Activated T-cell treated with anti-CD3 and anti-CD28 coated beads for 1 hour (primary cell): ENCODE results near the gene VPS16.

Experiments
- DNase-seq: peaks from one replicate; pipeline ENCODE4 v3.0.0-alpha.2; 2020; ENCODE audit warnings: low read depth

Gene VPS16

DNA sequence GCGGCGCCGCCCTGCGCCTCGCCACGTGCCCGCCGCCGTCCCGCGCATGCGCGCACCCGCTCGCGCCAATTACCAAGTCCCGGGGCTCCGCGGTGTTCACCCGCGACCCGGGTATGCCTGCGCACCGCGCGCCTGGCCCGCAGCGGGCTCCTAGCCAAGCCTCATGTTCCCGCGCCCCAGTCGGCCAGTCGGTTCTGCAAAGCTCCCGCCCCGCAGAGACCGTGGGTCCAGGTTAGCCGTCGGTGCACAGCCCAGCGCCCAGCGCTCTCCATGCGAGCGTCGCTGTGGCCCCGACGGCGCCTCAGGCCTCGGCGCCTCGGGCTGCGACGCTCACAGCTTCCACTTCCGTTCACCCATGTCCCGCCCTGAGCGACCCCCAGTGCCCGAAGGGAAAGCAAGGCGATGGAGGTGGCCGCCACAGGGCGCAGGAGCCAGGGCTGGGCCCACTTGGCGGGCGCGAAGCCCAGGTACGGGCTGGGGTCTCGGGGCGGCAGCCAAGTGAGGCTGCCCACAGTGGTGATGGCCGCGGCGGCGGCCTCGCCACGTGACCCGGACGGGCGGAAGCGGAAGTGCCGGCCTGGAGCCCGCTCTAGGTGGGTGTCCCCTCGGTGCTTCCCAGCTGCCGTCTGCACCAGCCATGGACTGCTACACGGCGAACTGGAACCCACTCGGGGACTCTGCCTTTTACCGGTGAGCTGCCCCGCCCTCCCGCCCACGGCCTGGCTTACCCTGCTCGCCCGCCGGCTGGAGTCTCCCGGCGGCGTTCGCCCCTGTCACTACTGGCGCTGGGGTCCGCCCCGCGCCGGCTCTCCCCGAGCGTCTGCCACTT is at the start of gene VPS16, which contains the start of gene PCED1A:
Gene VPS16 (plus strand): TSS at position 608 of the 829 bp plus-strand sequence. CDS start 30 bp downstream, at position 638.
Gene PCED1A (minus strand): TSS at position 518 of the 829 bp plus-strand sequence. CDS start 743 bp downstream, outside the sequence.
- peak; percentile 74 for DNase-seq

DNA sequence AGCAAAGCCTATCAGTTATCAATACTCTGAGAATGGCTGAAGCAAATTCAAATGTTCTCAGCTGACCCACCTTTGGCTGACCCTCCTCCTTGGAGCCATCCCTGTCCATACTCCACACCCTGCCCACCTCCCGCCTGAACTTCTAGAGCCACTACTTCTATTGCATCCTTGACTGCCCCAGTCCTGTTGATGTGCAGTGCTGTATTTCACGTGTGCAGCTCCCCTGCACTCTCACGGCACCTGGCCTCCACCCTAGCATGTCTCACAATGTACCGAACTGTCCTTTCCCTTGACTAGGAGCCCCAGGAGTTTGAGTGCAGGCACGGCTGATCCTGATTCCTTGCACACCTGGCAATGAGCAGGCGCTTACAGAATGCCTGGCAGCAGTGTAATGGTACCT is 47.1 kb upstream of the VPS16 start:
- DNase-seq = no peak

DNA sequence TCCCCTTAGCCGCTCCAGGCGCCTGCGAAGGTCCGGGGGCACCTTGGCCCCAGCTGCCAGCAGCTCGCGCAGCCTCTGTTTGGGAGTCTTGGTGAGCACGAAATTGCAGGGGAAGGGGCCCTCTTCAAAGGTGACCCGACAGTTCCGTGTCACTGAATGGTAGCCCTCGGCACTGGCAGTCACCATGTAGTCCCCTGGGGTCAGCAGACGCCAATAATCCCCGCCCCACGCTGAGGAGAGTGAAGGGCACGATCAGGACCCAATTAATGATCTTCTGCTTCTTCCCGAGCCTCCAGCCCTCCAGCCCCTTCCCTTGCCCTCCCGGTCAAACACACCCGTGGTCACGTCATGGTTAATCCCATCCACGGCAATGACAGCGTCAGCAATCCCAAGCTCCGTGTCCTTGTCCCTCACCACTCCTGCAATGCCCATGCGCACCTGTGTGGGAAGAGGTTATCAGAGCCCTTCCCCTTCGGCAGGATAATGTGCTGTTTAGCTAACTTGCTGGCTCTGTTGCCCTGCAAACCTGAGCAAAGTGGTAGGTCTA is 46.3 kb upstream of the VPS16 start:
- DNase-seq = no peak

DNA sequence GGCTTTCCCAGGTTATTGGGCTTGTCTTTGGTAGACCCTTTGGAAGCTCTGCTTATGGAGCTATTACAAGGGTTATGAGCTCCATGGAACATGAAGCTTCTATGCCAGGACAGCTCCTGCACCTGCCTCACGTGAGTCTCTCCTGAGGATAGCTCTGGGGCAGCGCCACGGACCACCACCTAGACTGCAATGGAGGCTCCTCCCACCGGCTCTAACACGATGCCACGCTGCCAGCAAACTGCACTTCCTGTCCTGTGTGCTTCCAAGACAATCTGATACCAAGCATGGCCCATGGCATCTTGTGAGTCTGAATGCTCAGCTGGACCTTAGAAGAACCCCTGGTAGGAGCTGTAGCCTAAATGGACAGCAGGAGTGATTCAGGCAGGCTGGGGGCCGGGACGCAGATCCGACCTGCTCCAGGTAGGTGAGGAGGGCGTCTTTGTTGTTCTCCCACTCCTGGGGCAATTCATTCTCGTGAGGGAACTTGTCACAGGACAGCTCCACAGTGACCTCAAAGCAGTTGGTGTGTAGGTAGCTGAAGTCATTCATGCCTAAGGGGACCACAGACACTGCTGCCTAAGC is 45.6 kb upstream of the VPS16 start:
- no peak for DNase-seq

DNA sequence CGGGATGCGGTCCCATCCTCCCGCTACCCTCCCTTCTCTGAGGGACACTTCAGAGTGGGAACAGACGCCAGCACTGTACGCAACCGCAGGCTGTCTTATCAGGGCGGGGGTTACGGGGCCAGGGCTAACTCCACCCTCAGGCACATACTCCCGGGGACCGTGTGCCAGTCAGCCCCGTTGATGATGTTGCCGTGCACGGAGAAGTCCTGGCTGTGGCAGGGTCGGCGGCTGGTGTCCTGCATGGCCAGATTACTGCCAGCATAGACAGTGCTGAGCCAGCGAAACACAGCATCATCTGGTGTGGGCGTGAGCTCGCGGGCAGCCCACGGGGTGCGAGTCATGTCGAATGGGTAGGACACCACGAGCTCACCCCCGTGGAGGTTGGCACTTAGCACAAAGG is 45.1 kb upstream of the VPS16 start:
- no peak for DNase-seq

DNA sequence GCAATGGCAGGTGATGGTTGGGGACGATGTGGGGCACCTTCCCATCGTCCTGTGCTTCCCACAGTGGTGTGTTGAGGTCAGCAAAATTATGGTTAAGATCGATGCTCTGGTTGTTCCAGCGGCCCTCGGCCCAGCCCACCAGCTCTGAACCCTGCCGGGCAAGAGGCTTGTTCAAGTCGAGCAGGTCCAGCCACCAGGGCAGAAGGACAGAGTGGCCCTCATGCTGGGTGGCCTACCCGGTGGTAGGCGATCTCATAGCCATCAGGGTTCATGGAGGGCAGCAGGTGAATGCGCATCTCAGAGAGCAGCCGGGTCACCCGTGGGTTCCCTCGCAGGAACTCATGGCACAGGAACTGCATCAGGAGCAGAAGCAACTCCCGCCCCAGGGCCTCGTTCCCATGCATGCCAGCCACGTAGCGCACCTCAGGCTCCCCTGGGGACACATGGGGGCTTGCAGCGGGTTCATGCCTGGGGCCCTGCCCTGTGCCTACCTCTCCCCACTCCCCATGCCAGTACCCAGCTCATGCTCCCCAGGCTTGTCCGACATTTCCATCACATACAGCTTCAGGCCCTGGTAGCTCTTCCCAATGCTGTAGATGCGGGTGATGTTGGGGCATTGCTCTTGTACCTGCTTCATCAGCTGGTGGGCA is 44.4 kb upstream of the VPS16 start:
- no peak for DNase-seq

DNA sequence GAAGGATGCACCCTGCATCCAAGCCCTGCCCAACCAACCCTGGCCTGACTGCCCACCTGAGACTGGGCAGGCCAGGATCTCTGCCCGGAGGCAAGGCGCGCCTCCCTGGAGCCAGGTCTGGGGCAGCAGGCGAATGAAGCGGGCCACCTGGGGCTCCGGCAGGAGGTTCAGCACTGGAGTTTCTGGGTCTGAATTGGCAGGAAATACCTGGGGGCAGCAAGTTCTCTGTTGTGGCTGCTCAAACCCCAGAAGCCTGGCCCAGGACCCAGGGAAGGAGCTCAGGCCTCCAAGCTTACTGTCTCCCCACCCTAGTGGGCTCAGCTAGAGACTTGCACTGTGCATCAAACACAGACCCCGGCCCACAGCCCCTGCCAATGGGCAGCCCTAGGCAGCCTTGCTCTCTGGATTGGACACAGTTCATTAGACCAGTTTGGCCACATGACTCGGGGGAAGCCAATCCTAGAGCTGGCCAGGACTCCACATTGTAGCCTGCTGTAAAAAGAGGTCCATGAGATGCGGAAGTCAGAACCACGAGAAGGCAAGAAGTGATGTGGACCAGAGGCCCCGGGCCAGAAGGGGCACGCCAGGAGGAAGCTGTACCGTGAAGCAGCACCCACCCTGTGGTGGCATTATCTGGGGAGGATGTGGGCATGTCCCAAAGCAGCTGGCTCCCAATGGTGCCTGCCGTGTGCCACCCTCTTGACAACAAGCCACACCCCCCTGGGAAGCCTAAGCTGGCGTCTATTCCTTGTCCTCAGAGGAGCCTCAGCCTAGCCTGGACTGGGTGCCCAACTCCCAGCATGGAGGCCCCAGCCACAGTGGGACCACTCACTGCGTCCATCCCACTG is 43.2 kb upstream of the VPS16 start:
- no peak for DNase-seq

DNA sequence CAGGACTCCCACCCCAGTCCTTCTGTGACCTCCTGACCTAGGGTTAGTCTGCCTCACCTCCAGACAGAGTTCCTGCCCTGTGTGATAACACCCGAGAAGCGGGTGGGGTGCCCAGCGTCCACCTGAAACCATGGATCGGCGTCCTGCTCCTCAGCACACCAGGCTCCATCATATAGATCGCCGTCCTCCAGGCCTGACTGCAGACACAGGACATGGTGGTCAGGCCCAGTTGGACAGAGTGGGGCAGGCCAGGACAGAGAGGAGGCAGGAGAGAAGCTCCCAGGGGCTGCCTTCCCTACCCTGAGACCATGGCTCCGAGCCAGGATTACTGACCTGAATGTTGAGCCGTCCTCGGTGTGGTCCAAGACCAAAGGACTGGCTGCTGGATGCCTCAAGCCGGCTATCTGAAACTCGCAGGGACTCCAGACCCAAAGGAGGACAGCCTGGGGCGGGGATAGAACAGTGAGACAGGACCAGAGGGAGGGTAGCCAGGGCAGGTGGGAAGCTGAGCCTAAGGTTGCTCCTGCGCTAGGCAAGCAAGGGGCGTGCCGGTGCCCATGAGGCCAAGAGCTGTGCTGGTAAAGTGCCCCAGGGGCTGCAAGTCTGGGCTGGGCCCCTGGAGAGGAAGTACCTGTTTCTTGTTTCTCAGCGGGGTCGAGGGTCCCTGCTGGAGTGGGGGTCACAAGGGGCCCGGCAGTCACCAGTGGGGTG is 42.3 kb upstream of the VPS16 start:
- DNase-seq = no peak

DNA sequence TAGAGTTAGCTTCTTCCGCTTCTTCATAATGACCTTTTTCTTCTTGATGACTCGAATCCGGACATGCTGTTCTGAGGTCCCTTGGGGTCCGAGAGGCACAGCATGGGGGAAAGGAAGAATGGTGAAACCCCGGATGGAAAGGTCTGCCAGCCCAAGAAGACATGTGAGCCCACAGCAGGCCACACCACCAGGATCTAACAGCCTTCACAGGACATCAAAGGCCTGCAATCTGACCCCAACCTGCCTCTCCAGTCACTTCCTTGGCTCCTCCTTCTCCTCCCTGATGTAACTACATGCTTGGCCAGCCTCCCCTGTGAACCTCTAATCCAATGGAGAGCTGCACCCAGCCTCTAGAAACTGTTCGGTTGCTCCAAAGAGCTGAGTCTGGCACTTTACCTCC is 41.7 kb upstream of the VPS16 start:
- DNase-seq = no peak

DNA sequence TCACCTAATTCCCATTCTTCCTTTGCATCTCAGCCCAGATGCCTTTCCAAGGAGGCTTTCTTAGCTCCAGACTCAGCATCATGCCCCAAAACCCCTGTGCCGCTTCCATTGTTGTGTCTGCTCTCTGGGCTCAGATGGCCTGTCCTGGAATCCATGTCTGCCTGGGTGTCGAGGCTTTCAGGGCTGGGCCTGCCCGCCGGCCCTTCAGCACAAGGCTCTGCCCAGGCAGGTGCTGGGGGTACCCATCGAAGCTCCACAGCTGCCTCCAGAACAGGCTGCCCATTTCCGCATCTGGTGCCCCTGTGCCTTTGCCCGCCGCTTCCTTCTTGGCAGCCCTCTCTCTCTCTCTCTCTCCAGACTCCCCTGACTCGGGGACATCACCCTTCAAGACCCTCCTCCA is 41.3 kb upstream of the VPS16 start:
- DNase-seq = no peak

DNA sequence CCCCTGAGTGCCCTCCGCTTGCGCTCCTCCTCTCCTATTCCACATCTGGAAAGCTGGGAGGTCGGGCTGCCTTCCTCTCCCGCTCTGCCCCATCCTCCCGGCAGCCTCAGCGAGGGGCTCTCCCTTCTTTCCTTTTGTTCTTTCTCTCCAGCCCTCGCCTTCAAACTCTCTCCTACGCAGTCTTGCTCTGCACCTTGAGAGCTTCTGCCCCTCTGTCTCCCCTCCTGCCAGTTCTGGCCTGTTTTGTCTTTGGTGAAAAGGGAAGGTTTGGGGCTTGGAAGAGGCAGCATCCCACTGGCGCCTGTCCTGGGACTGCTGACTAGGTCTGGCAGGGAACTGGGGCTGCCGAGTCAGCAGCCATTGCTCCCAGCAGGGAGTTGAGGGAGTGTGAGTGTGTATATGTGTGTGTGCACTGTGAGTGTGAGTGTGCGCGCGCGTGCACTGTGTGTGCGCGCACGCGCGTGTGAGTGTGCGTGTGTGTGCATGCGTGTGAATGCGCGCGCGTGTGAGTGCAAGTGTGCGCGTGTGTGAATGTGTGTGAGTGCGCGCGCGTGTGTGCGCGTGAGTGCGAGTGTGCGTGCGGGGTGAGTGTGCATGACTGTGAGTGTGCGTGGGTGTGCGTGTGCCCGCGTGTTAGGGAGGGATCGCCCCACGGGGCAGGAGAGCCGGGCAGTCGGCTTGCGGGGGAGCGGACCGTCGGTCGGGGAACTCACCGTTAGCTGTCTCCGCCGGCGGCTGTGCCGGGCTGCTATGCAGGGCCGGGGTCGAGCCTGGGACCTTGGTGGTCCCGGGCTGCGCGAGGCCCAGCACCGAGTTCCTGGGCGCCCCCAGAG is 40.6 kb upstream of the VPS16 start:
- no peak for DNase-seq

DNA sequence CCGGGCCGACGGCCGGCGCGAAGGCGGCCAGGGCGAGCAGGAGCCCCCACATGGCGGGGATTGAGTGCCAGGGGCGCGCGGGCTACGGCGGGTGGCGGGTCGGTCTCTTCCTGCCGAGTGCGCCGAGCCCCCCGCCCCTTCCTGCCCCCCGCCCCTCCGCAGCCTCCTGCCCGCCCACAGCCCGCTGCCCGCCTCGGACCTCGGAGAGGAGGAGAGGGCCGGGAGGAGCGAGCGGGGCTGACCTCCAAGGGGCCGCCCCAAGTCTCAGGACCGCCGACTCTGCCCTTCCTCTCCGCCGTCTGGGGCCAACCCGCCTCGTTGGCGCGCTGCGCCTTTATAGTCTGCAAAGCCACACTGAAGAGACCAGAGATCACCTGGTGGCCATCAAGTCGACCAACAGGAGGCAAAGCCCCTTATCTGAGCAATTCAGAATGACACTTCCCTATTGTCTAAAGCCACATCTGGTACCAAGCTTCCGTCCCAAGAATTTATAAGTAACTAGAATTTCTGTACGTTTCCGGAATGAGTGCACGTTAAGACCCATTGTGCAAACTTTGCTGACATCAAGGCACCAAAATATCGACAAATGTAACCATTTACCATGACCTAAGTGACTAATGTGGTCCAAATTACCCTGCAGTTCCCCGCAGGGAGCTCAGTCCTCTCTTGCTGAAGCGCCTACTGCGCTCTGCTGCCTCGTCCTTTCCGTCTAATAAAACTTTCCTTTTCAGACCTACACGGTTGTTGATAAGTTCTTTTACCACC is 39.8 kb upstream of the VPS16 start, which contains the start of gene CPXM1:
Gene CPXM1 (minus strand): TSS at position 107 of the 765 bp plus-strand sequence. CDS start 55 bp downstream, at position 52.
- no peak for DNase-seq

DNA sequence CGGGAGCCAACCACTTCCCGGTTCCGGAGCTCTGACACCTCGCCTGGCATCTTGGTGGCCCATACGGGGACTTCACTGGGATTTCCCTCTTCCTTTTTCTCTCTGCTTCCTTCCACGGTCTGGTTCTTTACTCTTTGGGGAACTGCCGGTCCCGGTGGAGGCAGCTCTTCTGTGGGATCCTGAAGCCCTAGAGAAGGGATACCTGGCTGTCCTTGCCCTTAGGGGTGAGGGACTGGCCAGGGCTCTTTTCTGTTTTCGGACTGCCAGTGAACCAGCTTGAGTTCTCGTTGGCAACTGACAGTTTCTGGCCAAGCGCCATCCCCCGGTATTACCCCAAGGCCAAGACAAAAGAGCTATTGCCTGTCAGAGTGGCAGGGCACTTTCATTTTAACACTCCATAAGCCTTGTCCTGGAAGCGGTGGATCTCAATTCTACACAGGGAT is 39.2 kb upstream of the VPS16 start:
- DNase-seq = no peak

DNA sequence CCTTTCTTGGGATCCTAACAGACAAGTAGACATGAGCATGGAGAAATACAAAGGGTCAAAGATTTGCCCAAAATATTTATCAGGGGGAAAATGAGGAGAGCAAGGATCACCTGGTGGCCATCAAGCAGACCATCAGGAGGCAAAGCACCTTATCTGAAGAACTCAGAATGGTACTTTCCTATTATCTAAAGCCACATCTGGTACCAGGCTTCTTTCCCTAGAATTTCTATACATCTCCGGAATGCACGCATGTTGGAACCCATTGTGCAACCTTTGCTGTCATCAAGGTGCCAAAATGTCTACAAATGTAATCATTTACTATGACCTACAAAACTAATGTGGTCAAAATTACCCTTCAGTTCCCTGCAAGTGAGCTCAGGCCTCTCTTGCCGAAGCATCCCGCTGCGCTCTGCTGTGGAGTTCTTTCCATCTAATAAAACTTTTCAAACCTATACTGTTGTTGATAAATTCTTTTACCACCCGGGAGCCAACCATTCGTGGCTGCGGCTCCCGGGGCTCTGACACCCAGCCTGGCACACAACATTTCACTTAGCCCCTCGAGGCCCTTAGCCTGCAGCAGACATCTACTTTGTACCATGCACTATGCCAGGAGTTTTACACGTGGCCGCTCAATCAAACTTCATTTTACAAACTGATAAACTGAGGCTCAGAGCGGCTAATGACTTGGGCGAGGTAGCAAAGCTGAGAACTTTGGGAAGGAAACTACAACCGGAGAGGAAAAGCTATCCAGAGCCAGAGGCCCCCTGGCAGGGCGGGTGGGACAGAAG is 36.3 kb upstream of the VPS16 start:
- DNase-seq = no peak

DNA sequence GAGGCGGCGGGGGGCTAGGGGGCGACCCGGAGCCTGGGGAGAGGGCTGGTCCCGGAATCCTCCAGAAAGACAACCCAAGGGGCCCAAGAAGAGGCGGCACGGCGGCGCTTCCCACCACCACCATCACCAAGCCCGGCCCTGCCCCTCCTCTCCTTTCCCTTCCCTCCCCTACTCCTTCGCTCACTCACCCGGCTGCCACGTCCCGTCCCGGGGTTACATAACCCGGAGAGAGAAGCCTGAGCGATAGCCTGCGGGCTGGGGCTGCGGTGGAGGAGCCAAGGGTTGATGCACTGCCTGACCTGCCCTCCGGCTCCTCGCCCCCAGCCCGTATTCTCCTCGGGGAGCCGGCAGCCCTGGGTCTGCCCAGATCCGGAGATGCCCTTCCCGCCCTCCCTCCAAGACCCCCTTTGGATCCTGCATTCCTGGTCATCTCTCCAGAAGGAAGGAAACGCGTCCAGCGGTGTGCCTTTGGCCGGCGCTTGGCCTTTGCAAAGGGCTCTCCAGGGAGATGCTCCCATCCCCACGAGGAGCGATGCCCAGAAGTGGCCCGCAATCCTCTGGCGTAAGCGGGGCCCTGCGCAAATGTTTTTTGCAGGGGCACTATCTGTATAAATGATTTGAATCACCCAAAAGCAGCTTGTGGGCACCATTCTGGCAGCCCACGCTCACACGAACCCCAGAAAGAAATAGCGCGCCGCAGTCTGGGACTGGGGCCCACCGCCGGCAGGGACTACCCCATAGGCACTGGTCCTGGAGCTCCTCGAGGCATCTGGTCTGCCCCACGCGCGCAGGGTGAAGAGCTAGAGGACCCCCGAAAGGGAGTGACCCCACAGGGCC is 35.5 kb upstream of the VPS16 start:
- DNase-seq = no peak

DNA sequence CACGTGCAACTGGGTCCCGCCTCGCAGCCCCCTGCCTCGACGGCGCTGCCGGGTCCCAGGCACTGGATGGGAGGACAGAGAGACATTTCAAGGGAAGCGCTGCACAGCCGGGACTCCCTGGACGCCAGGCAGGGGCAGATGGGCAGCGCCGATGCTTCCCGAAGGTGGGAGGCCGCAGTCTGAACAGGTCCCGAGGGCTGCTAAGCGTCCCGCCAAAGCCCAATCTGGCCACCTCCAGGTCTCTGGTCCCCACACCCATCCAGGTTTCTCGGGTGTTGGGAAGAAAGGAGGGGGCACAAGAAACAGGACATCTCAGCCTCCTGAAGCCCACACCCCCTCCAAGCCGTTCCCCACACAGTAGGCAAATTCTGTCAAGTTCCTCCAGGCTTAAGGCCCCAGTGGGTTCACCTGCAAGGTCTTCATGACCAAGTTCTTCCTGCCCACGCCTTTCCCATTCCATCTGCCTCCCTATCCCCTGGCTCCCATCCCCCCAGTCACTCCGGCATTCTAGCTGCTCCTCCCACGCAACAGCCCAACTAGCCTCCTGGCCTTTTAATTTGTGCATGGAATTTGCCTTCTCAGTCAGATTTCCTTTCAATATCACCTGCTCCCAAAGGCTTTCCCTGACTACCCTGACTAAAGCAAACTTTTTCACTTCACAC is 34.7 kb upstream of the VPS16 start:
- DNase-seq = no peak

DNA sequence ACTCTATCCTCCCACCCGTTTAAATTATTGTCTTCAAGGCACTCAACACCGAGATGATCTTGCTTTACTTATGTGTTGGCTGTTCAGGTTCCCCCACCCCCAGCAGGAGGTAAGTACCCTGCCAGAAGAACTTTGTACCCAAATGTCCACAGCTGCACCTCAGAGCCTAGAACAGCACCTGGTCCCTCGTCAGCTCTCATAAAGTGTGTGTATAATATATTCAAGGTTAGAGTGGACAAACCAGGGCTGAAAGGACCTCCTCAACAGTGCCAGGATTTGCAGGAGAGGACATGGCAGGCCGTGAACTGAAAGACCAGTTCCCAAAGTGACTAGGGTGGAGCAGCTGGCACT is 34.2 kb upstream of the VPS16 start:
- DNase-seq = no peak
